Measurements from ENCODE around the gene CORO2B. TPM values are rescaled to one million over a fixed set of nuclear protein-coding genes. Genes with fewer than 3 reads are reported as not detected.

The CORO2B gene
- total RNA-seq, 6 donors from 2014 or later: 0.79 to 9.0 (median 2.0) TPM

DNA sequence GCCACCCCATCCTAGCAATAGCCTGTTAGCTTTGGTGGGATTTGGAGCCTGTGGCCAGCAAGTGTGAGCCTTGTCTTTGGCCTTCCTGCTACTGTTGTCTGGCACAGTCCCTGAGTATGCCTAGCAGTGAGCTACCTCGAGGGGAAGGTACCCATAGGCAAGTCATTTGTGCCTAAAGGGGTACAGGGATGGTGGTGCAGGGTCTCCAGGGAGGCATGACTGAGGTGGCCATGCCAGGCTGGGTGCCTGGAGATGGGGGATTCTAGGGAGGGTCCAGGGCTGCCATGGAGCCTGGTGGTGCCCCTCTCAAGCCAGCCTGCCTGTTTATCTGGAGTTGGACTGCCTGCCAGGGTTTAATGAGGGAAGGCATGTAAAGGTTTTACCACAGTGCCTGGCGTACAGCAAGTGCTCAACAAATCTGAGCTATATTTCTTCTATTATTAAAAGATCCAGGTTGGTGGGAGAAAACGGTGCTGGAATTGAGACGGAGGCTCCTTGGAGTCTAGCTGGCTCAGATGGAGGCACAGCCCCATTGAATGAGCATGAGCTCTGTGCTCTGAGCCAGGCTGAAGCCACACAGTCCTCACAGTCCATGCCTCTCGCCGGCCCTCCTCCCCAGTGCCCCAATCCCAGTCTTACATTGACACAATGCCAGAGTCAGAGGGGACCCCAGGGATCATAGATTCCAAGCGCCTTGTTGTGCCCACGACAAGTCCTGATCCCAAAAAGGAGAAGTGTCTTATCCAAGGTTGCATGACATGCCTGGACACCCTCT, 76.2 kb downstream of the CORO2B start:
- Histone ChIP-seq H3K4me1 (no peaks in the 10 kb centered on the region), H3K27me3 (no peaks in the 10 kb centered on the region), H3K4me3 (no peak overlapping the region), H3K27ac (no peak overlapping the region), H3K9me3 (no peaks in the 10 kb centered on the region), H3K36me3 (no peaks in the 10 kb centered on the region)
- ATAC-seq (ENCODE audit: low FRiP score in 2 of 2) (no peak), DNase-seq (no peak)
- no peak for TF ChIP-seq POLR2AphosphoS5 (IDR thresholded peaks at IDR 0.05)
- TF ChIP-seq POLR2A (IDR thresholded peaks at IDR 0.05): no peak
- 85 to 86% methylated on average over 7 to 8 of the region's 8 CpGs for WGBS, 2 donors

DNA sequence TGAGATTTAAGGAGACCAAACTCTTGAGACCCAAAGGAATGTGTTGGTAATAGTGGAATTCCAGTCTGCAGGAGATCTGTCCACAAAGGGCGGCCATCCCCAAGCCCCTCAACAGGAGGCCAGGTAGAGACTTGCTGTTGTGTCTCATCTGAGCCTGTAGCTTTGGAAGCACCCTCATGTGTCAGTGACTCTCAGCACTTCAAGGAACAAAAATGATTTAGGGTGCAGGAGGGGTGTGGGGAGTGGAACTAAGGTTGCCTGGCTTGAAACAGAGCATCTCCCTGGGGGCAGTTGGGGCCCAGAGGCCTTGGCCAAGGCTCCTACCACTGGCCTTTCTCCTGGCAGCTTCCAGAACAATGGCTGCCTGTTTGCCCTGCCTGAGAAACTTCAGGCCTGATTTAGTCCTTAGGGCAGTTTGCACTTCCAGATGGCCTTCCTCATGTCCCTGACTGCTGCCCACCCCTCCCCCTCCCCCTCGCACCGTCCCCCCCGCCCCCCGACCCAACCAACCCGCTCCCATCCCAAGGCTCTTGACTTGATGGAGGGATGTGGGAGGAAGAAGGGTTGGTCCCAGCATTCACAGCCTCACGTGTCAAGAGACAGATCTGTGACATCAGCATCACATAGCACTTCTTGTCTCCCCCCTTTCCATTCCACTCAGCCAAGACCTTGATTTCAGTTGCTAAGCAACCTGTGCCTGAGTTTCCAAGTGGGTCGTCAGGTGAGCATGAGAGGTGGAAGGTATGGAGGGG, 77.1 kb downstream of the CORO2B start:
- DNase-seq: no peak

DNA sequence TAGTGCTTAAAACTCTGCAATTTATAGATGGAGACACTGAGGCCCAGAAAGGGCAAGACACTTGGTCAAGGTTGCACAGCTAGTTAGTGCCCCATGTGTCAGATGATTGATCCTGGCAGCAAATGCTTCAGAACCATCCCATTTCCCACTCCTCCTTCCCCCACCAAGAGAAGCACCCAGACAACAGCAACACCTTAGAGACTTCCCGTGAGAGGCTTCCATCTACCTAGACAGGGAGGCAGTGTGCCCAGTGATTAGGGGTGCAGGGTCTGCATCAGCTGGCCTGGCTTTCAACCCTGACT, 77.6 kb downstream of the CORO2B start:
- TF ChIP-seq POLR2AphosphoS5 (IDR thresholded peaks at IDR 0.05) (no peak), POLR2A (IDR thresholded peaks at IDR 0.05) (no peak)
- TF ChIP-seq, protein P1, sequence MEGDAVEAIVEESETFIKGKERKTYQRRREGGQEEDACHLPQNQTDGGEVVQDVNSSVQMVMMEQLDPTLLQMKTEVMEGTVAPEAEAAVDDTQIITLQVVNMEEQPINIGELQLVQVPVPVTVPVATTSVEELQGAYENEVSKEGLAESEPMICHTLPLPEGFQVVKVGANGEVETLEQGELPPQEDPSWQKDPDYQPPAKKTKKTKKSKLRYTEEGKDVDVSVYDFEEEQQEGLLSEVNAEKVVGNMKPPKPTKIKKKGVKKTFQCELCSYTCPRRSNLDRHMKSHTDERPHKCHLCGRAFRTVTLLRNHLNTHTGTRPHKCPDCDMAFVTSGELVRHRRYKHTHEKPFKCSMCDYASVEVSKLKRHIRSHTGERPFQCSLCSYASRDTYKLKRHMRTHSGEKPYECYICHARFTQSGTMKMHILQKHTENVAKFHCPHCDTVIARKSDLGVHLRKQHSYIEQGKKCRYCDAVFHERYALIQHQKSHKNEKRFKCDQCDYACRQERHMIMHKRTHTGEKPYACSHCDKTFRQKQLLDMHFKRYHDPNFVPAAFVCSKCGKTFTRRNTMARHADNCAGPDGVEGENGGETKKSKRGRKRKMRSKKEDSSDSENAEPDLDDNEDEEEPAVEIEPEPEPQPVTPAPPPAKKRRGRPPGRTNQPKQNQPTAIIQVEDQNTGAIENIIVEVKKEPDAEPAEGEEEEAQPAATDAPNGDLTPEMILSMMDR (IDR thresholded peaks at IDR 0.05): no peak
- H3K27me3 ChIP-seq: no peaks in the 10 kb centered on the region
- H3K27ac ChIP-seq: no peak overlapping the region
- no peaks in the 10 kb centered on the region for H3K9me3 ChIP-seq
- 86% methylated on average over 1 of the region's 1 CpG for whole genome bisulfite sequencing, 2 donors
- DNase-seq (no peak), ATAC-seq (ENCODE audit: low FRiP score in 2 of 2) (no peak)
- H3K4me3 ChIP-seq: no peak overlapping the region
- H3K36me3 ChIP-seq: no peaks in the 10 kb centered on the region
- no peaks in the 10 kb centered on the region for H3K4me1 ChIP-seq

More for the DNA sequence above, 77.1 kb downstream of the CORO2B start:
- no peaks in the 10 kb centered on the region for H3K4me1 ChIP-seq
- H3K4me3 ChIP-seq: no peak overlapping the region
- H3K36me3 ChIP-seq: no peaks in the 10 kb centered on the region
- no peaks in the 10 kb centered on the region for H3K9me3 ChIP-seq
- H3K27me3 ChIP-seq: no peaks in the 10 kb centered on the region
- TF ChIP-seq, protein P1 (IDR thresholded peaks at IDR 0.05): no peak
- TF ChIP-seq POLR2A (IDR thresholded peaks at IDR 0.05) (no peak), EP300 (IDR thresholded peaks at IDR 0.05) (no peak), POLR2AphosphoS5 (IDR thresholded peaks at IDR 0.05) (no peak)
- WGBS, 2 donors: 67 to 94% methylated on average over 4 to 8 of the region's 8 CpGs
- no peak overlapping the region for H3K27ac ChIP-seq
- no peak for ATAC-seq (ENCODE audit: low FRiP score in 2 of 2)

DNA sequence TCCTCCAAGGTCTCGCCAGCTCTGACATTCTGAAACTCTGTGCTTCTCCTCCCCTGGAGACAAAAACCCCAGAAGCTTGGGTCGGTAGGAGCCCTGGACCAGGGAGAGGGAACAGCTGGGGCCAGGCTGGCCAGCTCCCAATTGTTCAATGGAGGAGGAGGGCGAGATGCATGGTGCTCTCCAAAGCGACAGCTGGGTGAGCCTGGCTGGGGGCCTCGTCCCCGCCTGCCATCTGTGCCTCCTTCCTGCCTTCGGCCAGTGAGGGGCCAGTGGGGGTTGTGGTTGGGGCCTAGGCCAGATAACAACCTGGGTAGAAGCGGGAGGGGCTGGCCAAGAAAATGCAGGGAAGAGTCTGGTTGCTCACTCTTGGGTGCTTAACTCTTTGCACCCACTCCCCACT, 79.4 kb downstream of the CORO2B start:
- WGBS, 2 donors: 52 to 77% methylated on average over 7 to 8 of the region's 8 CpGs
- H3K4me3 ChIP-seq: no peak overlapping the region
- H3K4me1 ChIP-seq: no peaks in the 10 kb centered on the region
- ATAC-seq (ENCODE audit: low FRiP score in 2 of 2): no peak
- no peak for TF ChIP-seq POLR2AphosphoS5 (IDR thresholded peaks at IDR 0.05)
- no peak for TF ChIP-seq POLR2A (IDR thresholded peaks at IDR 0.05)
- no peak for TF ChIP-seq EP300 (IDR thresholded peaks at IDR 0.05)
- TF ChIP-seq, protein P1 (IDR thresholded peaks at IDR 0.05): no peak
- H3K27me3 ChIP-seq: no peaks in the 10 kb centered on the region
- no peaks in the 10 kb centered on the region for H3K9me3 ChIP-seq
- no peaks in the 10 kb centered on the region for H3K36me3 ChIP-seq
- no peak for DNase-seq
- no peak overlapping the region for H3K27ac ChIP-seq

DNA sequence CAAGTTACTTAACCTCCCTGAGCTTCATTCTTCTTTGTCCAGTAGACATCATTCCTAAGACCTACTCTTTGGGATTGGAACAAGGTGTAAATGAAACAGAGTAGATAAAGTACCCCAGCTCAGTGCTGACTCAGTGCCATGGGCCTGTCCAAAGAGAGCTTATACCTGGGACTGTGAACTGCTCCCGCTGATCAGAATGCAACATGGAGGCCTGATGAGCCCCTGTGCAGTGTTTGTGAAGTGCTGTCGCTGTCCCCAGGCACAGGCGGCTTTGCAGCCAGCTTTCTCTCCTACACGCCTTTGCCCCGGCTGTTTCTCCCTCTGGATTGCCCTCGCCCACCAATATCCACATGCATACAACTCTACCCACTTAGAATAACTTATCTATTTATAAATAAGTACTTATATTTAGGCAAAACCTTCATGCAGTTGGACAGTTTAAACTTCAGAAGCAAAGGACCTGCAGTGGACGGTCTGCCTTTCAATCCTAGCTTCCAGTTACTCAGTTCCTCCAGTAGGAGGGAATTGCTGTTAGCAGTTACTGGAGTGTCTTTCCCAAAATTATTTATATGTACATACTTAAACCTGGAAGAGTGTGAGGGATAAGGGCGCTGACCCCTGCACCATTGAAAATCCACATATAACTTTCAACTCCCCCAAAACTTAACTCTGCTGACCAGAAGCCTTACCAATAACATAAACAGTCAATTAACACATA, 80.0 kb downstream of the CORO2B start:
- H3K9me3 ChIP-seq: no peaks in the 10 kb centered on the region
- no peaks in the 10 kb centered on the region for H3K4me1 ChIP-seq
- no peak for TF ChIP-seq POLR2AphosphoS5 (IDR thresholded peaks at IDR 0.05)
- TF ChIP-seq POLR2A (IDR thresholded peaks at IDR 0.05): no peak
- no peak for TF ChIP-seq EP300 (IDR thresholded peaks at IDR 0.05)
- TF ChIP-seq, protein P1 (IDR thresholded peaks at IDR 0.05): no peak
- no peaks in the 10 kb centered on the region for H3K36me3 ChIP-seq
- no peak overlapping the region for H3K4me3 ChIP-seq
- H3K27ac ChIP-seq: no peak overlapping the region
- H3K27me3 ChIP-seq: no peaks in the 10 kb centered on the region
- DNase-seq: no peak
- WGBS, 2 donors: 80 to 85% methylated on average over 8 of the region's 8 CpGs
- ATAC-seq (ENCODE audit: low FRiP score in 2 of 2): no peak
